HFFc6 (cell line): ENCODE data around the gene APOL2. TPM values are rescaled to one million over a fixed set of nuclear protein-coding genes. Genes with fewer than 3 reads are reported as not detected.
"Not testable (repeated sequence)": the region's sequence is repeated elsewhere in the genome, so short reads cannot be mapped to it uniquely, and the experiment has no call there.

Experiments
- DNase-seq: peaks from one replicate; pipeline ENCODE4 v3.0.0-alpha.2; 2018
- H3K27ac Mint-ChIP-seq: 2 replicates; pipeline ENCODE4 v1.8.0; 2020; ENCODE audit warnings: mild to moderate bottlenecking, mixed read lengths
- H3K27me3 Mint-ChIP-seq: 2 replicates; pipeline ENCODE4 v1.8.0; 2021; ENCODE audit warnings: mild to moderate bottlenecking, moderate library complexity, mixed read lengths; ENCODE audit not compliant: insufficient read depth
- H3K36me3 Mint-ChIP-seq: 2 replicates; pipeline ENCODE4 v1.8.0; 2021; ENCODE audit warnings: low read depth, mixed read lengths
- H3K4me1 Mint-ChIP-seq: 2 replicates; pipeline ENCODE4 v1.8.0; 2020; ENCODE audit warnings: low read depth, mixed read lengths
- H3K4me3 Mint-ChIP-seq: 2 replicates; pipeline ENCODE4 v1.8.0; 2020; ENCODE audit warnings: mild to moderate bottlenecking, moderate library complexity, mixed read lengths
- H3K9me3 Mint-ChIP-seq: 2 replicates; pipeline ENCODE4 v1.8.0; 2020; ENCODE audit warnings: mild to moderate bottlenecking, mixed read lengths
- CTCF ChIP-seq: fragments of 200-600 bp; sonication (generic); IDR thresholded peaks from 2 replicates; pipeline ENCODE4 v1.5.0; 2021; ENCODE audit warnings: antibody characterized with exemption, mild to moderate bottlenecking
- total RNA-seq, 6 experiments: library from RNA; stranded (reverse); fragmentation: NEBNext Ultra II Directional; extraction: Animal tissue kit (Norgen Biotek cat#: 25700); gene quantifications; 2 replicates in 1 of 6; 3 replicates in 5 of 6; pipeline ENCODE4 v1.2.3, GENCODE V29; 2021

APOL2 gene
- total RNA-seq, 6 experiments from 2014 or later: 27.7 to 42.5 (median 38.5) TPM

GRCh38 chr22:36201630-36202319 is 37.6 kb downstream of the APOL2 start, which contains the start of gene APOL4:
TSS of gene APOL4 (minus strand) at chr22:36201809. CDS start at chr22:36201734, 75 bp downstream.
- peaks cover 48% of the 10 kb centered on the region for H3K27me3 Mint-ChIP-seq
- no peak for TF ChIP-seq CTCF
- no peaks in the 10 kb centered on the region for H3K9me3 Mint-ChIP-seq
- no peak for DNase-seq
- H3K4me1 Mint-ChIP-seq: peaks cover 14% of the 10 kb centered on the region; the same call in 1 of the 2 replicates
- no peak within 1 kb of the TSS for H3K27ac Mint-ChIP-seq
- H3K4me3 Mint-ChIP-seq: no peak within 1 kb of the TSS
- H3K36me3 Mint-ChIP-seq: no peaks in the 10 kb centered on the region

GRCh38 chr22:36201025-36201424 is 38.3 kb downstream of the APOL2 start:
- Mint-ChIP-seq H3K4me1 (peaks cover 14% of the 10 kb centered on the region; the same call in 1 of the 2 replicates), H3K27me3 (peaks cover 47% of the 10 kb centered on the region)
- not testable (repeated sequence) for H3K4me3 Mint-ChIP-seq, DNase-seq, H3K9me3 Mint-ChIP-seq, H3K36me3 Mint-ChIP-seq, H3K27ac Mint-ChIP-seq

- Mint-ChIP-seq H3K27ac (no peak overlapping the region), H3K4me1 (peaks cover 21% of the 10 kb centered on the region), H3K4me3 (no peak overlapping the region), H3K9me3 (no peaks in the 10 kb centered on the region), H3K27me3 (peaks cover 34% of the 10 kb centered on the region), H3K36me3 (no peaks in the 10 kb centered on the region)
- TF ChIP-seq CTCF: no peak; the same call in 1 of the 2 replicates
- DNase-seq: no peak
Observed at GRCh38 chr22:36199001-36199551, 40.3 kb downstream of the APOL2 start.

- H3K4me3 Mint-ChIP-seq: no peak overlapping the region
- no peak for DNase-seq
- TF ChIP-seq CTCF: no peak
- H3K36me3 Mint-ChIP-seq: no peaks in the 10 kb centered on the region
- no peaks in the 10 kb centered on the region for H3K9me3 Mint-ChIP-seq
- no peak overlapping the region for H3K27ac Mint-ChIP-seq
- peaks cover 36% of the 10 kb centered on the region for H3K27me3 Mint-ChIP-seq
- H3K4me1 Mint-ChIP-seq: peaks cover 21% of the 10 kb centered on the region
Observed at GRCh38 chr22:36198536-36198935, 40.8 kb downstream of the APOL2 start.

- Mint-ChIP-seq H3K27ac (no peak overlapping the region), H3K36me3 (no peaks in the 10 kb centered on the region), H3K4me1 (peaks cover 21% of the 10 kb centered on the region), H3K27me3 (peaks cover 34% of the 10 kb centered on the region), H3K4me3 (no peak overlapping the region), H3K9me3 (no peaks in the 10 kb centered on the region)
- TF ChIP-seq CTCF: no peak
- no peak for DNase-seq
Observed at GRCh38 chr22:36197514-36198146, 41.7 kb downstream of the APOL2 start.

GRCh38 chr22:36197065-36197440 is 42.3 kb downstream of the APOL2 start:
- Mint-ChIP-seq H3K9me3 (no peaks in the 10 kb centered on the region), H3K4me1 (peaks cover 21% of the 10 kb centered on the region), H3K27ac (no peak overlapping the region), H3K27me3 (peaks cover 30% of the 10 kb centered on the region), H3K36me3 (no peaks in the 10 kb centered on the region), H3K4me3 (no peak overlapping the region)
- no peak for TF ChIP-seq CTCF
- no peak for DNase-seq
